H1 (cell line): Measurements from ENCODE around the gene PABPC1L.

Experiments used
- FOSL1 ChIP-seq: IDR thresholded peaks from 2 replicates; pipeline ENCODE4 v1.6.1; 2011; ENCODE audit warnings: mild to moderate bottlenecking, low read depth, low read length, moderate library complexity; ENCODE audit not compliant: insufficient read depth
- GABPA ChIP-seq: IDR thresholded peaks from 2 replicates; pipeline ENCODE4 v1.6.1; 2011; ENCODE audit warnings: mild to moderate bottlenecking, low read length, moderate library complexity, borderline replicate concordance; ENCODE audit not compliant: insufficient read depth
- NRF1 ChIP-seq: IDR thresholded peaks from 2 replicates; pipeline ENCODE4 v1.6.1; 2011; ENCODE audit warnings: mild to moderate bottlenecking, low read depth, low read length, improper control_type of control experiment
- POLR2AphosphoS5 ChIP-seq: IDR thresholded peaks from 2 replicates; pipeline ENCODE4 v1.6.1; 2011; ENCODE audit warnings: low read depth, low read length
- SIX5 ChIP-seq: IDR thresholded peaks from 2 replicates; pipeline ENCODE4 v1.6.1; 2011; ENCODE audit warnings: mild to moderate bottlenecking, low read depth, low read length
- SP1 ChIP-seq: IDR thresholded peaks from 2 replicates; pipeline ENCODE4 v1.6.1; 2011; ENCODE audit warnings: low read depth, low read length
- TAF1 ChIP-seq: IDR thresholded peaks from 2 replicates; pipeline ENCODE4 v1.6.1; 2011; ENCODE audit warnings: mild to moderate bottlenecking, low read depth, low read length

DNA sequence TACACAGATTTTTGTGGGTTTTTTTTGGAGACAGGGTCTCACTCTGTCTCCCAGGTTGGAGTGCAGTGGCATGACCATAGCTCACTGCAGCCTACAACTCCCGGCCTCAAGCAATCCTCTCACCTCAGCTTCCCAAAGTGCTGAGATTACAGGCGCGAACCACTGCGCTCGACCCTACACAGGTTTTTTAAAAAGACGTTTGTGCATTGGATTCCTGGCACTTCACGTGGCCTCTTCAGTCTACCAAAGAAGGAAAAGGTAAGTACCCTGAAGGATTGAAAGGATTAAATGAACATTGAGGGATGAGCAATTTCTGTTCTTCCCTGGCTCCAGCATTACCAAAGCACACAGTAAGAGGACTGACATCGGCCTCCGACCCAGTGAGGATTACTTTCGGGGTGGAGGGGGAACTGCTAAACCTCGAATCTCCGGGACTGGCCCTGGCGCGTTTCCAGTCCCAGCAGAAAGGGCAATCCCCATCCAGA is 24.9 kb upstream of the PABPC1L start:
- no peak for TF ChIP-seq FOSL1
- no peak; the same call in 1 of the 2 replicates for TF ChIP-seq SP1
- TF ChIP-seq SIX5: no peak
- no peak for TF ChIP-seq GABPA
- TF ChIP-seq NRF1: no peak
- no peak; the same call in 1 of the 2 replicates for TF ChIP-seq POLR2AphosphoS5
- TF ChIP-seq TAF1: no peak; the same call in 1 of the 2 replicates
